Measurements from ENCODE around the gene HBS1L. TPM values are rescaled to one million over a fixed set of nuclear protein-coding genes. Genes with fewer than 3 reads are reported as not detected.

Gene HBS1L
- total RNA-seq, 1 donor from 2014 or later = 97.5 TPM

GRCh38 chr6:134984821-134985220 is 69.8 kb downstream of the HBS1L start:
- DNase-seq (ENCODE audit: low read depth) = no peak
- H3K27me3 ChIP-seq (ENCODE audit: control insufficient read depth, insufficient read depth, low read length) = no peaks in the 10 kb centered on the region
- no peak for TF ChIP-seq CTCF (IDR thresholded peaks at IDR 0.05; ENCODE audit: insufficient read depth, low read length, poor library complexity, severe bottlenecking)
- no peak overlapping the region for H3K4me3 ChIP-seq (ENCODE audit: low read depth, low read length)
- no peaks in the 10 kb centered on the region for H3K36me3 ChIP-seq (ENCODE audit: control insufficient read depth, insufficient read depth, low read length)

GRCh38 chr6:134983823-134984222 is 70.8 kb downstream of the HBS1L start:
- H3K27me3 ChIP-seq (ENCODE audit: control insufficient read depth, insufficient read depth, low read length) = no peaks in the 10 kb centered on the region
- H3K4me3 ChIP-seq (ENCODE audit: low read depth, low read length) = no peak overlapping the region
- no peak for DNase-seq (ENCODE audit: low read depth)
- H3K36me3 ChIP-seq (ENCODE audit: control insufficient read depth, insufficient read depth, low read length) = no peaks in the 10 kb centered on the region
- TF ChIP-seq CTCF (IDR thresholded peaks at IDR 0.05; ENCODE audit: insufficient read depth, low read length, poor library complexity, severe bottlenecking) = no peak

GRCh38 chr6:134982161-134982560 is 72.5 kb downstream of the HBS1L start:
- no peak for DNase-seq (ENCODE audit: low read depth)
- H3K27me3 ChIP-seq (ENCODE audit: control insufficient read depth, insufficient read depth, low read length) = no peaks in the 10 kb centered on the region
- TF ChIP-seq CTCF (IDR thresholded peaks at IDR 0.05; ENCODE audit: insufficient read depth, low read length, poor library complexity, severe bottlenecking) = no peak
- no peak overlapping the region for H3K4me3 ChIP-seq (ENCODE audit: low read depth, low read length)
- no peaks in the 10 kb centered on the region for H3K36me3 ChIP-seq (ENCODE audit: control insufficient read depth, insufficient read depth, low read length)

GRCh38 chr6:134980846-134981245 is 73.8 kb downstream of the HBS1L start:
- H3K4me3 ChIP-seq (ENCODE audit: low read depth, low read length) = no peak overlapping the region
- H3K36me3 ChIP-seq (ENCODE audit: control insufficient read depth, insufficient read depth, low read length) = no peaks in the 10 kb centered on the region
- DNase-seq (ENCODE audit: low read depth) = no peak
- H3K27me3 ChIP-seq (ENCODE audit: control insufficient read depth, insufficient read depth, low read length) = no peaks in the 10 kb centered on the region
- TF ChIP-seq CTCF (IDR thresholded peaks at IDR 0.05; ENCODE audit: insufficient read depth, low read length, poor library complexity, severe bottlenecking) = no peak

- H3K27me3 ChIP-seq (ENCODE audit: control insufficient read depth, insufficient read depth, low read length) = no peaks in the 10 kb centered on the region
- DNase-seq (ENCODE audit: low read depth) = no peak
- H3K36me3 ChIP-seq (ENCODE audit: control insufficient read depth, insufficient read depth, low read length) = no peaks in the 10 kb centered on the region
- H3K4me3 ChIP-seq (ENCODE audit: low read depth, low read length) = no peak overlapping the region
- TF ChIP-seq CTCF (IDR thresholded peaks at IDR 0.05; ENCODE audit: insufficient read depth, low read length, poor library complexity, severe bottlenecking) = no peak
These were observed 75.5 kb downstream of the HBS1L start for GRCh38 chr6:134979142-134979541.

GRCh38 chr6:134974370-134974769 is 80.3 kb downstream of the HBS1L start:
- Histone ChIP-seq H3K36me3 (ENCODE audit: control insufficient read depth, insufficient read depth, low read length) (no peaks in the 10 kb centered on the region), H3K4me3 (ENCODE audit: low read depth, low read length) (no peak overlapping the region), H3K27me3 (ENCODE audit: control insufficient read depth, insufficient read depth, low read length) (no peaks in the 10 kb centered on the region)
- DNase-seq (ENCODE audit: low read depth) = no peak
- TF ChIP-seq CTCF (IDR thresholded peaks at IDR 0.05; ENCODE audit: insufficient read depth, low read length, poor library complexity, severe bottlenecking) = no peak
